Central memory CD8-positive, alpha-beta T cell (primary cell): ENCODE measurements around the gene RNF19B.
A peak's percentile ranks its signal among the peaks of the same experiment; 100 is the strongest.
"Not testable (repeated sequence)": the region's sequence is repeated elsewhere in the genome, so short reads cannot be mapped to it uniquely, and the experiment has no call there.

Source experiments
- ATAC-seq: fragments of 150-1000 bp; cut with Tn5 transposase; replicated peaks from 2 replicates; pipeline ENCODE4 v1.10.0; 2022; ENCODE audit warnings: mild to moderate bottlenecking, moderate FRiP score, moderate number of reproducible peaks; ENCODE audit not compliant: poor library complexity, severe bottlenecking; ENCODE audit errors: extremely low read depth
- DNase-seq, 2 donors: peaks; one replicate each; pipeline ENCODE4 v3.0.0; 2021; ENCODE audit warnings: low spot score in 2 of 2
- H3K27ac Mint-ChIP-seq: one replicate; pipeline ENCODE4 v1.8.0; 2022; ENCODE audit warnings: low read depth, mild to moderate bottlenecking, moderate library complexity, mixed read lengths
- H3K27me3 Mint-ChIP-seq: one replicate; pipeline ENCODE4 v1.8.0; 2022; ENCODE audit warnings: mixed read lengths
- H3K36me3 Mint-ChIP-seq: one replicate; pipeline ENCODE4 v1.8.0; 2022; ENCODE audit warnings: mild to moderate bottlenecking, moderate library complexity, mixed read lengths; ENCODE audit not compliant: insufficient read depth
- H3K4me1 Mint-ChIP-seq: one replicate; pipeline ENCODE4 v1.8.0; 2022; ENCODE audit warnings: mixed read lengths
- H3K4me3 Mint-ChIP-seq: one replicate; pipeline ENCODE4 v1.8.0; 2022; ENCODE audit warnings: mild to moderate bottlenecking, moderate library complexity, mixed read lengths
- H3K9me3 Mint-ChIP-seq: one replicate; pipeline ENCODE4 v1.8.0; 2022; ENCODE audit warnings: mixed read lengths

The RNF19B gene

DNA sequence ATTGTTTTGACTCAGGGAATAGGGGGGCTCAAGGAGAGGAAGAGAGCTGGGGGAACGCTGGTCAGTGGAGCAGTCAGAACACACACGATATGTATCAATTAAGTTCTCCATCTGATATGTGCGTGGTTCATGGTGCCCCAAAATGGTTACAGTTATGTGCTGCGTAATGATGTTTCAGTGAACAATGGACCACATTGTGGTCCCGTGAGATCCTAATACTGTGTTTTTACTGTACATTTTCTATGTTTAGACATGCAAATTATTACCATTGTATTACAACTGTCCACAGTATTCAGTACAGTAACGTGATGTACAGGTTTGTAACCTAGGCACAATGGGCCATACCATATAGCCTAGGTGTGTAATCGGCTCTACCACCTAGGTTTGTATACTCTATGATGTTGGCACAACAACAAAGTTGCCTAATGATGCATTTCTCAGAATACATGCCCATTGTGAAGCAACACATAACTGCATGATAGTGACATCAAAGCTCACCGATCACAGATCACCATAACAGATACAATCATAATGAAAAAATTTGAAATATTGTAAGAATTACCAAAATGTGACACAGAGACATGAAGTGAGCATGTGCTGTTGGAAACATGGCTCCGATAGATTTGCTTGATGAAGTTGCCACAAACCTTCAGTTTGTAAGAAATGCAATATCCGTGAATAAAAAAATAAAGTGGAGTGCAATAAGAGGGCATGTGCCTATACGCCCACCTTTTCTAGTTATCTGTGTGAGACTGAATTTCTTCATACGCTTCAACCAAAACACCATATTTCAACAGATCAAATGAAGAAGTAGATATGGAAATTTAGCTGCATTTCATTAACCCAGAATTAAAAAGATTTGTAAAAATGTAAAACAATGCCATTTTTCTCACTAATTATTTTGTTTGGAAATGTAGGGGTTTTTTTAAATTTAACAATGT is 48.6 kb downstream of the RNF19B start:
- no peak overlapping the region for H3K4me3 Mint-ChIP-seq
- H3K4me1 Mint-ChIP-seq: peaks cover 12% of the 10 kb centered on the region
- H3K36me3 Mint-ChIP-seq: no peaks in the 10 kb centered on the region
- H3K27ac Mint-ChIP-seq: no peak overlapping the region
- DNase-seq (no peak), ATAC-seq (no peak)
- peaks cover 53% of the 10 kb centered on the region for H3K27me3 Mint-ChIP-seq
- no peaks in the 10 kb centered on the region for H3K9me3 Mint-ChIP-seq

DNA sequence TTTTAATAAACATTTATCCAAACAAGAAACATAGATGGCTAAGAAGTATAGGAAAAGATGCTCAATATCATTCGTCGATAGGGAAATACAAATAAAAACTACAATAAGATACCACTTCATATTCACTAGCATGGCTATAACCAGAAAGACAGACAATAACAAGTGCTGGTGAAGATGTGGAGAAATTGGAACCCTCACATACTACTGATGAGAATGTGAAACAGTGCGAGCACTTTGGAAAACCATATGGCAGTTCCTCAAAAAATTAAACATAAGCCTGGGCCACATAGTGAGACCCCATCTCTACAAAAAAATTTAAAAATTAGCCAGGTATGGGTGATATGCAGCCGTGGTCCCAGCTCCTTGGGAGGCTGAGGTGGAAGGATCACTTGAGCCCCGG is 54.3 kb downstream of the RNF19B start:
- DNase-seq (no peak), ATAC-seq (no peak)
- Mint-ChIP-seq H3K4me3 (no peak overlapping the region), H3K36me3 (no peaks in the 10 kb centered on the region), H3K27ac (no peak overlapping the region), H3K27me3 (peaks cover 7% of the 10 kb centered on the region), H3K4me1 (no peaks in the 10 kb centered on the region), H3K9me3 (no peaks in the 10 kb centered on the region)

- ATAC-seq (no peak), DNase-seq (no peak)
- no peak overlapping the region for H3K27ac Mint-ChIP-seq
- H3K36me3 Mint-ChIP-seq: peaks cover 2% of the 10 kb centered on the region
- no peak overlapping the region for H3K4me3 Mint-ChIP-seq
- H3K9me3 Mint-ChIP-seq: no peaks in the 10 kb centered on the region
- H3K27me3 Mint-ChIP-seq: peaks cover 8% of the 10 kb centered on the region
- no peaks in the 10 kb centered on the region for H3K4me1 Mint-ChIP-seq
Measured at GRCh38 chr1:32907435-32907834, 57.2 kb downstream of the RNF19B start.

GRCh38 chr1:32906654-32907053 is 58.0 kb downstream of the RNF19B start:
- Mint-ChIP-seq H3K27me3 (peaks cover 16% of the 10 kb centered on the region), H3K4me1 (no peaks in the 10 kb centered on the region)
- no peak for DNase-seq

DNA sequence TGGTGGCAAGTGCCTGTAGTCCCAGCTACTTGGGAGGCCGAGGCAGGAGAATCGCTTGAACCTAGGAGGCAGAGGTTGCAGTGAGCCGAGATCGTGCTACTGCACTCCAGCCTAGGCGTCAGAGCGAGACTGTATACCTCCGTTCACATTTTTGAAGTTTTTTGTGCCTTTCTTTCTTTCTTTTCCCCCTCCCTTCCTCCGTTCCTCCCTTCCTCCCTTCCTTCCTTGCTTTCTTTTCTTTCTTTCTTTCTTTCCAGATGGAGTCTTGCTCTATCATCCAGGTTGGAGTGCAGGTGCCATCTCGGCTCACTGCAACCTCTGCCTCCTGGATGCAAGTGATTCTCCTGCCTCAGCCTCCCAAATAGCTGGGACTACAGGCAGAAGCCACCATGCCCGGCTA is 59.0 kb downstream of the RNF19B start:
- DNase-seq, H3K4me1 Mint-ChIP-seq, H3K4me3 Mint-ChIP-seq, ATAC-seq, H3K27ac Mint-ChIP-seq, H3K9me3 Mint-ChIP-seq, H3K36me3 Mint-ChIP-seq: not testable (repeated sequence)
- peaks cover 22% of the 10 kb centered on the region for H3K27me3 Mint-ChIP-seq

More at GRCh38 chr1:32906654-32907053, 58.0 kb downstream of the RNF19B start:
- no peak overlapping the region for H3K4me3 Mint-ChIP-seq
- ATAC-seq: no peak
- no peaks in the 10 kb centered on the region for H3K9me3 Mint-ChIP-seq
- H3K36me3 Mint-ChIP-seq: peaks cover 5% of the 10 kb centered on the region
- no peak overlapping the region for H3K27ac Mint-ChIP-seq

DNA sequence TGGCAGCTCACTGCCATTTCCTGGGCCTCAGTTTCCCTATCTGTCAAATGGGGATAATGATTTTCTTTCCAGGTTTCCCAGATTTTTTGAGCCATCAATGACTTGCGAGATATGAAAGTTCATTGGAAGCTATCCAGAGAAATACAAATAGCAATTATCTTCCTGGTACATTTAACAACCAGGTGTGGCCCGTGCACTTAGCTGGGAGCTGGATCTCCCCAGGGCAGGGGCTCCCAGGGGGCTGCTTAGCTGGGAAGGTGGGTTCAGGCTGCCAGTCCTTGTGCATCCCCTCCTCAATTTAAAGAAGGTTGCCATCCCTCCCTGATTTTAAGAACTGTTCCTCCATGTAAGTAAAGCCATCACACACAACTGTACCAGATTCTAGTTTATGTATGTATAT is 59.8 kb downstream of the RNF19B start:
- peaks cover 29% of the 10 kb centered on the region for H3K27me3 Mint-ChIP-seq
- H3K4me1 Mint-ChIP-seq: peaks cover 5% of the 10 kb centered on the region
- no peak overlapping the region for H3K27ac Mint-ChIP-seq
- no peaks in the 10 kb centered on the region for H3K9me3 Mint-ChIP-seq
- peaks cover 9% of the 10 kb centered on the region for H3K36me3 Mint-ChIP-seq
- DNase-seq (no peak), ATAC-seq (no peak)
- no peak overlapping the region for H3K4me3 Mint-ChIP-seq

- no peaks in the 10 kb centered on the region for H3K9me3 Mint-ChIP-seq
- peaks cover 30% of the 10 kb centered on the region for H3K27me3 Mint-ChIP-seq
- DNase-seq (no peak), ATAC-seq (no peak)
- H3K27ac Mint-ChIP-seq: no peak overlapping the region
- H3K36me3 Mint-ChIP-seq: peaks cover 9% of the 10 kb centered on the region
- H3K4me3 Mint-ChIP-seq: no peak overlapping the region
- peaks cover 5% of the 10 kb centered on the region for H3K4me1 Mint-ChIP-seq
Measured at GRCh38 chr1:32903991-32904785, 60.4 kb downstream of the RNF19B start.

DNA sequence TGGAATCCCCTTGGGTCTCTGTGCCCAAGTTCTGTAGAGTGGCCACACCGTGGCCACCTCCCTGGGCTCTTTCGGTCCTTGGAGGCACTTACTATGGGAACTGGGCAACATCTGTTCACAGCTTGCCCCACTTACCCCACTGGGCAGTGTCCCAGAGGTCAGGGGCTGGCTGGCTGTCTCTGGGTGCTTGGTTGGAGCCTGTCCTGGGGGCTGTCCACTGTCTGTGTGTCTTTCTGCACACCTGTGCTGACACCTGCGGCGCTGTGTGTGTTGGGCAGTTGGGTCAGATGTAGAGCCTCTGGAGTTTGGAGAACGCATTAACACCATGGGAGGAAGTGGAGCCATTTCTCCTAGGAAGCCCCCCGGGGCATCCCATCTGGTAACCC is 62.1 kb downstream of the RNF19B start:
- Mint-ChIP-seq H3K27ac (no peak overlapping the region), H3K4me3 (peak overlapping the region; percentile 74), H3K9me3 (no peaks in the 10 kb centered on the region), H3K4me1 (peaks cover 5% of the 10 kb centered on the region), H3K36me3 (peaks cover 9% of the 10 kb centered on the region), H3K27me3 (peaks cover 44% of the 10 kb centered on the region)
- ATAC-seq (no peak), DNase-seq (no peak)

DNA sequence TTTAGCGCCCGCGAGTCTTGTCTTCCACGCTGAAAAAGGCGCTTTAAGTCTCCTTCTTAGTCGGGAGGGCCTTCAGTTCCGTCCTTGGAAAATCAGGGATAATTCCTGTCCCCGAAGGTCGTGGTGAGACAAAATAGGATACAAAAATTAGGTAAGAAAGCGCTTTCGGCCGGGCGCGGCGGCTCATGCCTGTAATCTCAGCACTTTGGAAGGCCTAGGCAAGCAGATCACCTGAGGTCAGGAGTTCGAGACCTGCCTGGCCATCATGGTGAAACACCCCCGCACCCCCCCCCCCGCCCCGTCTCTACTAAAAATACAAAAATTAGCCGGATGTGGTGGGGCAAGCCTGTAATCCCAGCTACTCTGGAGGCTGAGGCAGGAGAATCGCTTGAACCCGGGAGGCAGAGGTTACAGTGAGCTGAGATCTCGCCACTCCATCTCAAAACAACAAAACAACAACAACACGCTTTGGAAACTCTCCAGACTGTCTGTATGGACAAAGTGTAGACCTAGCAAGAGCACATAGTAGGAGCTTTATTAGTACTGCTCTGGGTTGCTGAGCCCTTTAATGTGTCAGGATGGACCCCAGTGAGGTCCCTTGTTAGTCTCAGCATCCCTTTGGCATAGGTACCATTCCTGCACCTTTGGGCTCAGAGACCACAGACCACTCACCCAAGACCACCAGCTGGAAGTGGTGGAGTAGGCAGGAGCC is 62.6 kb downstream of the RNF19B start:
- peaks cover 49% of the 10 kb centered on the region for H3K27me3 Mint-ChIP-seq
- peak overlapping the region; percentile 74 for H3K4me3 Mint-ChIP-seq
- peaks cover 9% of the 10 kb centered on the region for H3K36me3 Mint-ChIP-seq
- no peak overlapping the region for H3K27ac Mint-ChIP-seq
- DNase-seq (no peak), ATAC-seq (no peak)
- peaks cover 5% of the 10 kb centered on the region for H3K4me1 Mint-ChIP-seq
- no peaks in the 10 kb centered on the region for H3K9me3 Mint-ChIP-seq

GRCh38 chr1:32900956-32901822 is 63.4 kb downstream of the RNF19B start, which contains the start of gene TMEM54:
Gene TMEM54 (minus strand): TSS chr1:32901389. CDS start chr1:32901238, 151 bp downstream.
- Mint-ChIP-seq H3K4me1 (peaks cover 5% of the 10 kb centered on the region), H3K27ac (no peak within 1 kb of the TSS), H3K9me3 (no peaks in the 10 kb centered on the region), H3K4me3 (peak within 1 kb of the TSS; percentile 77), H3K36me3 (peaks cover 9% of the 10 kb centered on the region), H3K27me3 (peaks cover 57% of the 10 kb centered on the region)
- DNase-seq (no peak), ATAC-seq (peak; percentile 43)

- Mint-ChIP-seq H3K27ac (no peak overlapping the region), H3K27me3 (peaks cover 64% of the 10 kb centered on the region), H3K4me1 (peaks cover 5% of the 10 kb centered on the region), H3K36me3 (peaks cover 9% of the 10 kb centered on the region), H3K9me3 (no peaks in the 10 kb centered on the region), H3K4me3 (peak overlapping the region; percentile 77)
- ATAC-seq (no peak), DNase-seq (no peak)
Measured at GRCh38 chr1:32900371-32900955, 64.1 kb downstream of the RNF19B start.
